CMK (cell line): ENCODE results near the gene CD40.

Experiments
- DNase-seq: peaks from one replicate; pipeline ENCODE4 v3.0.0-alpha.2; 2010; ENCODE audit warnings: low read depth

Gene CD40

DNA sequence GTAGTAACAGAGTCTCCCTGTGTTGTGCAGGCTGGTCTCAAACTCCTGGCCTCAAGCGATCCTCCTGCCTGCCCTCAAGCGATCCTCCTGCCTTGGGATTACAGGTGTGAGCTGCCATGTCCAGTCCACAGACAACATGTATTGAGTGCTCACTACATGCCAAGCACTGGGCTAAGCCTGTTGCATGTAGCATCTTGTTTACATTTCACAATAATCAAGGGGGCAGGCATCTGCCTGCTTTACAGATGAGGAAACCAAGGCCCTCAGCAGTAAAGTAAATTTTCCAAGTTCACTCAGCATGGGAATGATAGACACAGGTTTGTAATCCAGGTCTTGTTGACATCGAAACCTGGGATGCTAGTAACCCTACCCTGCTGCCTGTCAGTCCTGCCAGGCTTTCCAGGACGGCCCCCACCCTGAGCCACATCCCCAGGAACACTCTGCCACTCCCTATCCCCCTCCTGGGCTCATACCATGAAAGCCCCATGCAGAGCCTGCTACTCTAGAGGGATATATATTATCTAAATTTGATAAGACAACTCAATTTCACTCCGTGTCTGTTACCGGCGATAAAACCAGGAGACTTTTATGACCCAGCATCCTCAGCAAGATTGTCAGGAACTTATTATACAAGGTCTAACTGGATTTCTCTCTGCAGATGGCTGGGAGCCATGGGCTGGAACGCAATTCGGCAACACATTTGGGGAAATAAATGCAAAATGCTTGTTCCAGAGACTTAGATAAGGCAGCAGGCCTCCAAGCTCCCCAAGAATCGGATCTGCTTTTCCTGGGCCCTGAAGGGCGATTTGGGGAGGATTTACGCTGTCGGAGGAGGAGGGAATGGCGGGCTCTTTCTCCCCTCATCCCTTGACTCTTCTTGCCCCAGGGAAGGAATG is 30.4 kb downstream of the CD40 start:
- DNase-seq = no peak

DNA sequence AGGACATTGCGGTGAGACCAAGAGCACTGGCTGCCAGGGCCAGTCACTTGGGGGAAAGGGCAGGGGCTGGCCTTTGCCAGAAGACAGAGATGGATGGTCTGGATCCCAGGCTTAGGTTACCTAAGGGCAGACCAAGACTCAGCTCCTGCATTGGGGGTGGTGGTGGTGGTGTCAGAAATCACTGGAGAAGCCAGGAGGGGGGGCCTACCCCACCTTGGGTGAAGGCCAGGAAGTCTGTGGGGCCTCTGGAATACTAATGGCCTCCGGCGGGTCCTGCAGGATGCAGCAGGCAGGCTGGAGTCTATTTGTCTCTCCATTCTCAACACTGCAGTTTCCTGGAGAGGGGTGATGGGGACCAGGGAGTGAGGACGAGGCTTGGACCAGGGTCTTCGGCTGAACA is 32.8 kb downstream of the CD40 start:
- no peak for DNase-seq

- DNase-seq = no peak
Measured at GRCh38 chr20:46151936-46152335, 33.8 kb downstream of the CD40 start.

- no peak for DNase-seq
Measured at GRCh38 chr20:46152824-46153586, 34.9 kb downstream of the CD40 start.

- no peak for DNase-seq
Measured at GRCh38 chr20:46154305-46154704, 36.2 kb downstream of the CD40 start.

DNA sequence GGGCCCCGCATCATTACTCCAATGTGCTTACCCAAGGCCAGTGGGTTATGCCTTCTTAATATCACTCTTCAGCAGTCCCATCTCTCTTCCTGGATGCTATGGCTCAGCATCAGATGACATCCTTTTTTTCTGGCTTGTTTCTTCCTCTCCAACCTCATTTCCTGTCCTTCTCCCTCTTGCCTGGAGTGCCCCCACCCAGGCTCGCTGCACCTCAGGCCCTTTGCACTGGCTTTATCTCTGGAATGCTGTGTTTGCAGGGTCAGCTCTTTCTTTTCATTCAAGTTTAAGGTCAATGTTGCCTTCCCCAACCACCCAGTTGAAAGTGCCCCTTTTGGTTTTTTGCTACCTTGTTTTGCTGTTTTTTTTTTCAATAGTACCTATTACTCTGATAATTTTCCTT is 36.7 kb downstream of the CD40 start:
- no peak for DNase-seq

GRCh38 chr20:46156065-46156464 is 38.0 kb downstream of the CD40 start:
- DNase-seq = no peak

DNA sequence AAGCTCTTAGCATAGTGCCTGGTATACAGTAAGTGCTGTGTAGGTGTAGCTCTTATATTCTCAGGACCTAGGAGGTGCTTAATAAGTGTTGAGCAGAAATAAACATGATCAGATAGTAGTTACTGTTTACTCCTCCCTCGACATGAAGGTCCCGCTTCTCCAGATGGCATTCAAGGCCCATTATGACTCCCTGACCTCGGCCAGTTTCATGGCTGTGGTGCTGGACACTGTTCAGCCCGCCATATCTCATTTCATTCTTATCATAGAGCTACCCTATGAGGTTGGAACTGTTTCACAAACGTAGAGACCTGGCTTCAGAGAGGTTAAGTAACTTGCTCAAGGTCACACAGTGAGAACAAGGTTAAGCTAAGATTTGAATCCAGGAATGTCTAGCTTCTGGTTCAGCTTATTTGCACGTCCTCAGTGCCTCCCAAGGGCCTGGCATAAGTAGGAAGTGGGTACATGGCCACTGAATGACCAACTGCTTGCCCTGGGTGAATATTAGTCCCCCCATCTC is 39.0 kb downstream of the CD40 start:
- no peak for DNase-seq

DNA sequence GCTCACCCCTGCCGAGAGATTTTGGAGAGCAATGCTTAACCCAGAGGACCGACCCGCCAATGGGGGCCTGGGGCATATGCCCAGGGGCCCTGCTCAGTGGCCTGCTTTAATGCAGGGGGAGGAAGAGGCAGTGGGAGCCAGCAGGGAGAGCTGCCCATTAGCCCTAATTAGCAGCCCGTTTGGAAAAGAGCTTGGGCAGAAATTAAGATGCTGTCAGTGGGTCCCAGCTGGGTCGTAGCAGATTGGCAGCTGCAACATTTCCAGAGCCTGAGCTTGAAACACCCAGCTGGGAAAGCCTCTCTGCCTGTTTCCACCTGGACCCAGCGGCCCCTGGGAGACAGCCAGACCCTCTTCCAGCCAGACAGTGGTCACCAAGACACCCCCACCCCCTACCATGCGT is 39.5 kb downstream of the CD40 start:
- no peak for DNase-seq

GRCh38 chr20:46158476-46158987 is 40.4 kb downstream of the CD40 start:
- DNase-seq = no peak

- no peak for DNase-seq
Measured at GRCh38 chr20:46159101-46159897, 41.2 kb downstream of the CD40 start.

DNA sequence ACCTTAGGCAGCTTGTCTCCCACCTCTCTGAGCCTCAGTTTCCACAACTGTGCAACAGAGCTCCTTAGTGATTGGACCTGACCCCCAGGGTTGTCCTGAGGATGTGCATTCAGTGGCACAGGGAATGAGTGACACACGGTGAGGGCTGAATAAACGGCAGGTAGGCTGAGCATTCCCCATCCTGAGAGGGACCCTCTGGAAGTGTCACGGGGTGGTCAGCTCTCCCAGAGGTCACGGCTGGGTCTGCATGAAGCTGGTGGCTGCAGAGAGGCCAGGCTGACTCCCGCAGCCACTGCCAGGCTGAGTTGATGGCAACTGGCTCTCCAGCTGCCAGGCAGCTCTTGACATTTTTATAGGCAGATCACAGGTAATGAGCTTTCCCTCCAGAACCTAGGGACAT is 42.5 kb downstream of the CD40 start:
- DNase-seq = no peak

- DNase-seq = no peak
Measured at GRCh38 chr20:46161921-46162320, 43.8 kb downstream of the CD40 start.

DNA sequence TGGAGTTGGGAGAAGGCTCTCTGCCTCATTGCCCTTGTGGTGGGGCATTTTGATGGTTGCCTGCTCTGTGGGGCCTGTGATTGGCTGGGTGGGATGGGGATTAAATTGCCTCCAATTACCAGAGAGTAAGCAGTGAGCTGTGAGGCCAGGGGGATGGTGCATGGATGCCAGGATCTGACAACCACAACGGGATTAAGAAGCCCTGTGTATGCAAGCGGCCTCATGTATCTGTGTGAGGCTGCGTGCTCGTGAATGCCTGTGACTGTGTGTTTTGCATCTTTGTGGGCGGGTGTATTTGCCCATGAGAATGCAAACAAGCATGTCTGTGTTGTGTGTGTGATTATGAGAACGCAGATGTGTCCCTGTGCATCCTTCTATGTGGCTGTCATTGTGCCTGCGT is 46.1 kb downstream of the CD40 start:
- no peak for DNase-seq

DNA sequence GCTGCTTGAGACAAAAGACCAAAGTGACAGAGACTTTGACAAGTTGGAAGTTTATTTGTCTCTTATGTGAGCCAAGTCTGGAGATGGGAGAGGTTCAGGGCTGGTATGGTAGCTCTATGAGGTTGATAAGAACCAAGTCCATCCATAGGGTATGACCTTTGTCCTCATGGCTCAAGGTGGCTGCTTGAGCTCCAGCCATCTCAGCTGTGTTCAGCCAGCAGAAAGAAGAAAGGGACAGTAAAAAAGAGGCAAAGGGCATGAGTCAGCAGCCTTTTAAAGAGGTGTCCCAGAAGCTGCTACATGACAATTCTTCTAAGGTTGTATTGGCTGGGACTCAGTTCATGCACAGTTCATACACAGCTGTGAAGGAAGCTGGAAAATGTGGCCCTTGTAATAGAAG is 49.0 kb downstream of the CD40 start:
- DNase-seq = no peak

DNA sequence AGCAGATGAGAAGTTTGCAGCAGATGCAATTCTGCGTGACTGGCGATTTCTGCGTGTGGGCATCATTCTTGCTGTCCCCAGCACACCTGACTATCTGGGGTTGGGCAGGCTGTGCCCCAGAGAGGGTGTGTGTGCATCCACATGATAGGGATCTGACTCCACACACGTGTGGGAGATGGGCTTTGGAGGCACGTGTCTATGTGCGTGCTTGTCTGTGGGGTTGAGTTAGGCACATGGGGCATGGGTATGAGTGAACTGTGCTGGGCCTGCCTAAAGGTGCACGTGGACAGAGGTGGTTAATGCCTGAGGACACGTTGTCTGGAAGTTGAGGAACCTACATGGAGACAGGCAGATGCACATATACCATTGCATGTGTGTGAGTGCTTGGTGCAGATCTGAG is 50.3 kb downstream of the CD40 start:
- DNase-seq = no peak

GRCh38 chr20:46169245-46170171 is 51.4 kb downstream of the CD40 start:
- no peak for DNase-seq

DNA sequence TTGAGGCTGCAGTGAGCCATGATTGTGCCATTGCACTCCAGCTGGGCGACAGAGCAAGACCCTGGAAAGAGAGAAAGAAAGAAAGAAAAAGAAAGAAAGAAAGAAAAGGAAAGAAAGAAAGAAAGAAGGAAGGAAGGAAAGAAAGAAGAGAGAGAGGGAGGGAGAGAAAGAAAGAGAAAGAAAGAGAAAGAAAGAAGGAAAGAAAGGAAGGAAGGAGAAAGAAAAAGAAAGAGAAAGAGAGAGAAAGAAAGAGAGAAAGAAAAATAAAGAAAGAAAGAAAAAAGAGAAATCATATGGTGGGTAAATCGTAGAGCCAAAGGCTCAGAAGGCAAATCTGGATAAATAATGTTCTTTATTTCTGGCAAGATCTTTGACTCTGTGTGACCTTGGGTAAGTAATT is 53.4 kb downstream of the CD40 start:
- no peak for DNase-seq

DNA sequence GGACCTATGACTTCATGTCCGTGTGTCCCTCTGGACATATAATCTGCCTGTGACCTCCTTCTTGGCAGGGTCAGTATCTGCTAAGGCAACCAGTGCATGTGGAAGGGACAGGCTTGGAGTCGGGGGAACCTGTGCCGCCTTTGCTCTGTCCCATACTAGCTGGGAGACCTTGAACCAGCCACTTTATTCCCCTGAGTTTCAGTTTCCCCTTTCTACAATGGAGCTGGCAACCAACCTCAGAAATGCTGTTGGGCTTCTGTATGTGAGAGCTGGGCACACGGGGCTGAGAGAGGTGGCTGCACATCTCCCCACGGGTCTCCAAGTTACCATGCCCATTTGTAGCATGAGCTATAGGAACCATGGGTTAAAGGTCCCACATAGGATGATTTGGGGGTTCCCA is 53.8 kb downstream of the CD40 start:
- DNase-seq = no peak

GRCh38 chr20:46172455-46172854 is 54.3 kb downstream of the CD40 start:
- DNase-seq = no peak

- DNase-seq = no peak
Measured at GRCh38 chr20:46172961-46173536, 54.9 kb downstream of the CD40 start.
